ENCODE results near the gene AUH. TPM values are rescaled to one million over a fixed set of nuclear protein-coding genes. Genes with fewer than 3 reads are reported as not detected.

The AUH gene
- total RNA-seq, 1 donor from 2014 or later: 14.6 TPM

DNA sequence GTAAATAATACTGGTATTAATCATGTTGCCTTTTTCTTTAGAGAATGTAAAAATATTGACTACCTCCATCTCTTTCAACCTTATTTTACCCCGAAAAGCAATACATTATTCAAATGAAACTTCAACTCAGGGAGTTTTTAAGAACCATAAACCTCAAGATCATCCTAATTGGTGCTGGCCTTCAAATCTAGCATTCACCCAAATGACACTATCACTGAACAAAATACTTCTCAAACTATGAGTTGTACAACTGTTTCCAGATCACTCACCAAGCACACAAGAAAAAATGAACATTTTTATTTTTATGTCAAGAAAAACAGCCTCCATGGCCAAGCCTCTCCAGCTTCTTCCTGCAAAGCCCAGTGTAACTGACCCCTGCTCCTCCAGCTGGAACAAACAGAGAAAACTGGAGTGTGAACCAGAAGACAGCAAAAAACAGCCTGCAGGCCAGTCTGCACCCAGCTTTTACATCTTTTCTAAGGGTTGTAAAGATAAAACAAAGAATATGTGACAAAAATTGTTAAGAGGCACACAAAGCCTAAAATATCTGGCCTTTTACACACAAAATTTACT, 21.2 kb downstream of the AUH start:
- Mint-ChIP-seq H3K27me3 (ENCODE audit: unreplicated experiment) (no peaks in the 10 kb centered on the region), H3K9me3 (ENCODE audit: unreplicated experiment) (peaks cover 5% of the 10 kb centered on the region), H3K4me1 (ENCODE audit: unreplicated experiment) (peaks cover 5% of the 10 kb centered on the region), H3K4me3 (ENCODE audit: unreplicated experiment) (no peak overlapping the region), H3K27ac (ENCODE audit: unreplicated experiment) (peak overlapping the region; percentile 8), H3K36me3 (ENCODE audit: unreplicated experiment) (peaks cover 57% of the 10 kb centered on the region)
- no peak for DNase-seq (ENCODE audit: extremely low spot score, unreplicated experiment)
- TF ChIP-seq, protein P1, sequence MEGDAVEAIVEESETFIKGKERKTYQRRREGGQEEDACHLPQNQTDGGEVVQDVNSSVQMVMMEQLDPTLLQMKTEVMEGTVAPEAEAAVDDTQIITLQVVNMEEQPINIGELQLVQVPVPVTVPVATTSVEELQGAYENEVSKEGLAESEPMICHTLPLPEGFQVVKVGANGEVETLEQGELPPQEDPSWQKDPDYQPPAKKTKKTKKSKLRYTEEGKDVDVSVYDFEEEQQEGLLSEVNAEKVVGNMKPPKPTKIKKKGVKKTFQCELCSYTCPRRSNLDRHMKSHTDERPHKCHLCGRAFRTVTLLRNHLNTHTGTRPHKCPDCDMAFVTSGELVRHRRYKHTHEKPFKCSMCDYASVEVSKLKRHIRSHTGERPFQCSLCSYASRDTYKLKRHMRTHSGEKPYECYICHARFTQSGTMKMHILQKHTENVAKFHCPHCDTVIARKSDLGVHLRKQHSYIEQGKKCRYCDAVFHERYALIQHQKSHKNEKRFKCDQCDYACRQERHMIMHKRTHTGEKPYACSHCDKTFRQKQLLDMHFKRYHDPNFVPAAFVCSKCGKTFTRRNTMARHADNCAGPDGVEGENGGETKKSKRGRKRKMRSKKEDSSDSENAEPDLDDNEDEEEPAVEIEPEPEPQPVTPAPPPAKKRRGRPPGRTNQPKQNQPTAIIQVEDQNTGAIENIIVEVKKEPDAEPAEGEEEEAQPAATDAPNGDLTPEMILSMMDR (IDR thresholded peaks at IDR 0.05): no peak

DNA sequence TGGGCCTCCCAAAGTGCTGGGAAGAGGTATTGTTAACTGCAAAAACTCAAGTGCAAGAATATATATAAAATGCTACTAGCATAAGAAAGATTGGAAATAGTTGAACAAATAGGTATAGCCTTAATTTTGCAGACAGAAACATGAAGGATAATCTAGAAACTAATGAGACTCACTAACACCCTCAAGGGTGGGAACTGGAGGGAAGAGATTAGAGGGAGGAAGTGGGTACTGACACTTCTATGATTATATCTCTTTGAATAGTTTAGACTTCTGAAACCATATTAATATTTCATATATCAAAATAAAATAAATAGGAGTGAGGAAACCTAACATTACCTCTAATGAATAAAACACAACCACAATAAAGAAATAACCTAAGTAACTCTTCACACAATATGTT, 23.0 kb downstream of the AUH start:
- H3K4me1 Mint-ChIP-seq (ENCODE audit: unreplicated experiment): peaks cover 10% of the 10 kb centered on the region
- TF ChIP-seq, protein P1 (IDR thresholded peaks at IDR 0.05): no peak
- H3K27me3 Mint-ChIP-seq (ENCODE audit: unreplicated experiment): no peaks in the 10 kb centered on the region
- no peak for DNase-seq (ENCODE audit: extremely low spot score, unreplicated experiment)
- H3K27ac Mint-ChIP-seq (ENCODE audit: unreplicated experiment): no peak overlapping the region
- peaks cover 50% of the 10 kb centered on the region for H3K36me3 Mint-ChIP-seq (ENCODE audit: unreplicated experiment)
- H3K4me3 Mint-ChIP-seq (ENCODE audit: unreplicated experiment): no peak overlapping the region
- H3K9me3 Mint-ChIP-seq (ENCODE audit: unreplicated experiment): peaks cover 5% of the 10 kb centered on the region

DNA sequence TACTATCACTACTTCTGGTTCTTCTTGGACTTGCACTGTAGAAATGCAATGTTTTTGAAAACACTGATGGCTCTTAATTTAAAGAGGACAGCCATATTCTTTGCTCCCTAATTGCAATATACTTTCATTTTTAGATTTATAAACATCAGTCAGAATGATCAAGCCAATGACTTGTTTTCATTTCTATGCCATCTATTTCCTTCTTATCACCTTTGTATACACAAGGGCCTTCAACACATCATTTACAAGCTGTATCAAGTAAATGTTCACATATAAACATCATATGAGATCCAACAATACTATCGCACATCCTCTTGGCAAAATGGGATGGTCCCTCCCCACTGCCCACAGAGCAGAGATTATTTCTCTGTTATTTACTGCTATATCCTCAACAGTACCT, 24.9 kb downstream of the AUH start:
- TF ChIP-seq, protein P1 (IDR thresholded peaks at IDR 0.05): no peak
- peaks cover 14% of the 10 kb centered on the region for H3K4me1 Mint-ChIP-seq (ENCODE audit: unreplicated experiment)
- H3K9me3 Mint-ChIP-seq (ENCODE audit: unreplicated experiment): no peaks in the 10 kb centered on the region
- no peak for DNase-seq (ENCODE audit: extremely low spot score, unreplicated experiment)
- no peak overlapping the region for H3K4me3 Mint-ChIP-seq (ENCODE audit: unreplicated experiment)
- H3K36me3 Mint-ChIP-seq (ENCODE audit: unreplicated experiment): peaks cover 40% of the 10 kb centered on the region
- H3K27me3 Mint-ChIP-seq (ENCODE audit: unreplicated experiment): no peaks in the 10 kb centered on the region
- H3K27ac Mint-ChIP-seq (ENCODE audit: unreplicated experiment): no peak overlapping the region

DNA sequence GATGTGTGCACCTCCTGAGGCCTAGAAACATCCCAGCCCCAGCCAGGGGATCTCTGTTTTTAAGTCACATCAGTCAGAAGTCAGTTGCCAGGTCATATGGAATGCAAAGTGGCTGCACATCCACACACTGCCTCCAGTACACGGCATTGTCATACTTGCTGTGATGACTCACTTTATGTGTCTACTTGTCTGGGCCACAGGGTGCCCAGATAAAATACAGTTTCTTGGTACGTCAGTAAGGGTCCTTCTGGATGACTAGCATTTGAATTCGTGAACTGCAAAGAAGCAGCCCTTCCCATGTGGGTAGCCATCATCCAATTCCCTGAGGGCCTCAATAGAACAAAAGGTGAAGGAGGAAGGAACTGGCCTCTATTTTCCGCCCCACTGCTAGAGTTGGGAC, 27.7 kb downstream of the AUH start:
- H3K36me3 Mint-ChIP-seq (ENCODE audit: unreplicated experiment): peaks cover 36% of the 10 kb centered on the region
- no peak overlapping the region for H3K4me3 Mint-ChIP-seq (ENCODE audit: unreplicated experiment)
- H3K4me1 Mint-ChIP-seq (ENCODE audit: unreplicated experiment): peaks cover 10% of the 10 kb centered on the region
- TF ChIP-seq, protein P1 (IDR thresholded peaks at IDR 0.05): no peak
- no peak for DNase-seq (ENCODE audit: extremely low spot score, unreplicated experiment)
- no peaks in the 10 kb centered on the region for H3K27me3 Mint-ChIP-seq (ENCODE audit: unreplicated experiment)
- H3K9me3 Mint-ChIP-seq (ENCODE audit: unreplicated experiment): peaks cover 14% of the 10 kb centered on the region
- no peak overlapping the region for H3K27ac Mint-ChIP-seq (ENCODE audit: unreplicated experiment)

DNA sequence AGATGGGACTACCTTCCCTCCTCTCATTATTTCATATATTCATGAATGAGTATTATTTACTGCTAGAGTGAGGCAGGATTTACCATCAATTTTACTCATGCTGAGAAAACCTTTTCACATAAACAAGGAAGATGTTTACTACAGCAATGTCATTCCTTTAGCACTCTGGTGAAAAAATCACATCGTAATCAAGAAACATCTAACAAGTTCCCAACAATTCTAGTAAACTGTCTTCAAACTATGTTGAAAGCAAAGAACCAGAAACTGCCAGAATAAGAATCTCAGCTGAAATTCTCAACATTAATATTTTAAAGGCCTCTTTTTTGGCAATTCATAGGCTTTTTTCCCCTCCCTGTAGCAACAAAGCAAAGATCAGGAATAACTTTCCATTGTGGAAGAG, 28.2 kb downstream of the AUH start:
- no peak overlapping the region for H3K27ac Mint-ChIP-seq (ENCODE audit: unreplicated experiment)
- no peak for DNase-seq (ENCODE audit: extremely low spot score, unreplicated experiment)

More for the DNA sequence above, 28.2 kb downstream of the AUH start:
- Mint-ChIP-seq H3K9me3 (ENCODE audit: unreplicated experiment) (peaks cover 14% of the 10 kb centered on the region), H3K27me3 (ENCODE audit: unreplicated experiment) (no peaks in the 10 kb centered on the region), H3K36me3 (ENCODE audit: unreplicated experiment) (peaks cover 36% of the 10 kb centered on the region), H3K4me1 (ENCODE audit: unreplicated experiment) (peaks cover 10% of the 10 kb centered on the region), H3K4me3 (ENCODE audit: unreplicated experiment) (no peak overlapping the region)
- TF ChIP-seq, protein P1 (IDR thresholded peaks at IDR 0.05): no peak
